Nucleus accumbens (tissue), 56 donors: ENCODE measurements around the gene TECR.
"Not testable (repeated sequence)": the region's sequence is repeated elsewhere in the genome, so short reads cannot be mapped to it uniquely, and the experiment has no call there.

Experiments used
- DNase-seq, 56 donors: peaks; one replicate each; lab custom pipeline; 2025; lab: John Stamatoyannopoulos, UW

Gene TECR

GRCh38 chr19:14530506-14530905, 1.1 kb downstream of the TECR start:
- no peak for DNase-seq

GRCh38 chr19:14533450-14533849, 4.1 kb downstream of the TECR start:
- no peak for DNase-seq

- peak in 10 of 56 donors; percentile 6 to 57 (median 35) for DNase-seq
These were observed 7.7 kb downstream of the TECR start for GRCh38 chr19:14536926-14537692.

GRCh38 chr19:14540741-14541525, 11.5 kb downstream of the TECR start:
- no peak for DNase-seq

- not testable (repeated sequence) for DNase-seq
These were observed 12.6 kb downstream of the TECR start for GRCh38 chr19:14541979-14542378.

- DNase-seq, result peak in 33 of 56 donors; percentile 13 to 83 (median 48)
These were observed 13.4 kb downstream of the TECR start for GRCh38 chr19:14542711-14543328.

GRCh38 chr19:14544047-14544446, 14.7 kb downstream of the TECR start:
- DNase-seq, result no peak

- DNase-seq, result peak; percentile 25 to 97 (median 90)
These were observed 15.8 kb downstream of the TECR start for GRCh38 chr19:14544977-14545715.

GRCh38 chr19:14545716-14546082, 16.3 kb downstream of the TECR start:
- no peak for DNase-seq

- DNase-seq, result no peak
These were observed 20.9 kb downstream of the TECR start for GRCh38 chr19:14550201-14550754.

GRCh38 chr19:14551134-14552005, 22.0 kb downstream of the TECR start:
- DNase-seq, result peak in 25 of 56 donors; percentile 8 to 58 (median 25)

- DNase-seq, result not testable (repeated sequence)
These were observed 22.6 kb downstream of the TECR start for GRCh38 chr19:14552006-14552360.

- no peak for DNase-seq
These were observed 23.9 kb downstream of the TECR start for GRCh38 chr19:14553042-14553938.

GRCh38 chr19:14553939-14554243, 24.5 kb downstream of the TECR start:
- DNase-seq, result no peak

GRCh38 chr19:14554382-14554812, 25.0 kb downstream of the TECR start:
- peak in 17 of 56 donors; percentile 8 to 47 (median 23) for DNase-seq

GRCh38 chr19:14555918-14556661, 26.7 kb downstream of the TECR start:
- no peak for DNase-seq

- DNase-seq, result peak in 52 of 56 donors; percentile 15 to 85 (median 69)
These were observed 27.3 kb downstream of the TECR start for GRCh38 chr19:14556662-14557188.
